ENCODE results near the gene CDH2.

- TF ChIP-seq CTCF (conservative IDR thresholded peaks at IDR 0.05; ENCODE audit: low read depth, low read length) = no peak
- TF ChIP-seq EZH2phosphoT487 (IDR thresholded peaks at IDR 0.05; ENCODE audit: borderline replicate concordance, low read length) = no peak
- TF ChIP-seq EZH2 (IDR thresholded peaks at IDR 0.05; ENCODE audit: low read length, unreplicated experiment) = no peak
Measured at GRCh38 chr18:28075501-28075900, 101.4 kb downstream of the CDH2 start.

All from PC-3 (cell line).